Astrocyte of the cerebellum (primary cell): ENCODE measurements around the gene CD55.

Source experiments
- DNase-seq: peaks from one replicate; pipeline ENCODE4 v3.0.0-alpha.2; 2011; ENCODE audit warnings: low read depth
- H3K4me3 ChIP-seq: 2 replicates; pipeline ENCODE4 v1.5.1; 2011; ENCODE audit warnings: mild to moderate bottlenecking, low read depth, low read length, moderate library complexity
- CTCF ChIP-seq: IDR thresholded peaks from 2 replicates; pipeline ENCODE4 v1.5.1; 2012; ENCODE audit warnings: low read length, low read depth, moderate library complexity, mild to moderate bottlenecking; ENCODE audit errors: missing control alignments
- in situ Hi-C: cut with HindIII; loops from 2 replicates; pipeline ENCODE4 v1.10.0; 2017; ENCODE audit warnings: low sequenced_read_pairs

The CD55 gene

GRCh38 chr1:207342332-207342731 lies 20.9 kb downstream of the CD55 start:
- no peak for DNase-seq
- in situ Hi-C loops = no loop called here
- no peak for TF ChIP-seq CTCF
- H3K4me3 ChIP-seq = no peak overlapping the region

GRCh38 chr1:207343675-207344074 lies 22.2 kb downstream of the CD55 start:
- no peak overlapping the region for H3K4me3 ChIP-seq
- in situ Hi-C loops = no loop called here
- DNase-seq = no peak
- no peak for TF ChIP-seq CTCF

GRCh38 chr1:207344221-207344620 lies 22.7 kb downstream of the CD55 start:
- in situ Hi-C loops = no loop called here
- DNase-seq = no peak
- TF ChIP-seq CTCF = no peak
- H3K4me3 ChIP-seq = no peak overlapping the region

- in situ Hi-C loops = no loop called here
- DNase-seq = no peak
- H3K4me3 ChIP-seq = no peak overlapping the region
- no peak for TF ChIP-seq CTCF
Measured at GRCh38 chr1:207345644-207346477, 24.4 kb downstream of the CD55 start.

- no peak for TF ChIP-seq CTCF
- in situ Hi-C loops = no loop called here
- H3K4me3 ChIP-seq = no peak overlapping the region
- no peak for DNase-seq
Measured at GRCh38 chr1:207346513-207346912, 25.0 kb downstream of the CD55 start.

- TF ChIP-seq CTCF = no peak
- in situ Hi-C loops = no loop called here
- DNase-seq = no peak
- no peak overlapping the region for H3K4me3 ChIP-seq
Measured at GRCh38 chr1:207349979-207350378, 28.5 kb downstream of the CD55 start.
